Adrenal gland (tissue), 5 donors: ENCODE measurements around the gene ZNF598.

Source experiments
- CTCF ChIP-seq, 6 experiments: fragments of 450-650 bp in 4 of 6; fragments of 200-600 bp in 2 of 6; sonication (generic) in 1 of 6; IDR thresholded peaks; 1 replicate in 5 of 6; 2 replicates in 1 of 6; pipeline versions ENCODE4 v1.5.1 to v1.8.0; 2016 to 2021; ENCODE audit warnings: antibody characterized with exemption in 6 of 6, mild to moderate bottlenecking in 2 of 6, moderate library complexity in 1 of 6
- POLR2A ChIP-seq, 2 donors: fragments of 450-650 bp; IDR thresholded peaks; one replicate each; pipeline ENCODE4 v1.6.1; 2017; ENCODE audit warnings: antibody characterized with exemption in 2 of 2, mild to moderate bottlenecking in 2 of 2, moderate library complexity in 1 of 2
- donor health status: DM: no; HTN: no; CAD: no.

- TF ChIP-seq CTCF (IDR thresholded peaks at IDR 0.05), result no peak
- TF ChIP-seq POLR2A (IDR thresholded peaks at IDR 0.05), result no peak
Observed at GRCh38 chr16:2019921-2020831, 10.6 kb upstream of the ZNF598 start.
